GM11168 (cell line): ENCODE data around the gene SHB.
"Not testable (repeated sequence)": the region's sequence is repeated elsewhere in the genome, so short reads cannot be mapped to it uniquely, and the experiment has no call there.

Source experiments
- in situ Hi-C: fragments of 300-500 bp; cut with MboI; formaldehyde crosslinking; loops from one replicate; pipeline ENCODE4 v1.12.0; 2022; ENCODE audit warnings: low sequenced_read_pairs; ENCODE audit not compliant: unreplicated experiment

SHB gene

GRCh38 chr9:38047301-38048251 is 21.5 kb downstream of the SHB start:
- in situ Hi-C loops = no loop called here

GRCh38 chr9:38046661-38047300 is 22.2 kb downstream of the SHB start:
- in situ Hi-C loops = no loop called here

- in situ Hi-C loops = not testable (repeated sequence)
Observed at GRCh38 chr9:38045939-38046338, 23.1 kb downstream of the SHB start.

GRCh38 chr9:38044706-38045105 is 24.3 kb downstream of the SHB start:
- in situ Hi-C loops = no loop called here

GRCh38 chr9:38043931-38044623 is 24.9 kb downstream of the SHB start:
- in situ Hi-C loops = no loop called here

DNA sequence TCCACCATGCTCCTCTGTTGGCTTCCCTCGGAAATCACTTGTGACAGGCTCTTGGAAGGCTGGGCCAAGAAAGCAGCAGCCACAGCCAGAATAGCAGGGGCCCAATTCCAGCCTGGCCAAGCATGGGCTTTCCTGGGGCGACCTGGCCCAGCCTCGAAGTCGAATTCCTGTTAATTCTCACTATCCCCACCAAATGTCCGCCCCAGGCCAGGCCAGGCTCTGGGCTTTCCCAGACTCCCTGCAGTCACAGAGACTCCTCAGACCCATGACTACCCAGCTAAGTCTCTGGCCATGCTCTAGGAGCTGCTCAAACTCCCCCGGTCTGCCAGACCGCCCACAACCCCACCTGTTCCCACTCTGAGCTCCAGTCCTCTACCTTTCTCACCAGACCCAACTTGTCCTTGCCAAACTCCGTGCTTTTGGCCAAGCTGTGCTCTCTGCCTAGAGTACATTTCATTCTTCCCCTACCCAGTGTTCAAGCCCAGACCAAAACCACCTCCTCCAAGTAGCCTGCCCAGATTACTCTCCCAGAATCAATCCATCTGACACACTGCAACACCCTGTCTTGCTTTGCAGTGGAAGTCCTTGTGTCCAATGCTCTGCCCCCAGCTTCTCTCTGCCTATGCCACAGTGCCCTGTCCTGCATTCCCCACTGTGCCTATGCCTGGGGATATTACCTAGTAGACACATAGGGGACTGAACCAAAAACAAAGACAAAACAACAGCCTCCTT is 26.2 kb downstream of the SHB start:
- in situ Hi-C loops = no loop called here

GRCh38 chr9:38041564-38042243 is 27.3 kb downstream of the SHB start:
- in situ Hi-C loops = no loop called here

DNA sequence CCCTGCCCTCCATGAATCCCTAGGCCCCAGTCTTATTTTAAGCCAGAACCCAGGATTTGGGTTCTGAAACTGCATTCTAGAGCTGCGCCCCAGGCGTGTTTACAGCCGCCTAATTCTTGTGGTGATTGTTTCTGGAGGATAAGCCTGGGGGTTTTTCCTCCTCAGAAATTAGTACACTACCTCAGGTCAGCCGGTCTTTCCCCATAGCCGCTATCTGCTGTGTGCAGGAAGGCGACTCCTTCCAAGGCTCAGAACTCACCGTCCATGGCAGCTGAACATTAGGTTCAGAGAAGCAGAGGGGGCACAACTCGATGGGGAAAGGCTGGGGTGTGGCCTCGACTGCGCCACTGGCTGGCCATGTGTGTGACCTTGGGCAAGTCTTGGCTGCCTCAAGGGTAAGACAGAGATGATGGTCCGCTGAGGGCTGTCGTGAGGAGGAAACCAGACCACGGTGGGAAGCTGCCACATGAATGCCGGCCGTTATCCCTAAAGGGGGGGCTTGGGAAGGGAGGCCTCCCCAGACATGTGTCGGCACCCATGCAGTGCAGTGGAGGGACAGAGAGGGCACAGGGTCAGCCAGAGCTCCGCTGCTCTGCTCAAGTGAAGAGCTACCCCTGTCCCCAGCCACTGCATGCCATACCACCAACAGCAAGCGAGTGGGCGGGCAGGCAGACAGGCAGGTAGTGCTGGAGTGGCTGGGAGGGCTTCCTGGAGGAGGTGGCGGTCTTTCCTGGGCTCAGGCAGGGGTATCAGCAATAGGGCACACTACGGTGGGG is 28.9 kb downstream of the SHB start:
- in situ Hi-C loops = no loop called here

GRCh38 chr9:38039090-38039906 is 29.7 kb downstream of the SHB start:
- in situ Hi-C loops = no loop called here

GRCh38 chr9:38038307-38039089 is 30.5 kb downstream of the SHB start:
- in situ Hi-C loops = no loop called here

- in situ Hi-C loops = no loop called here
Observed at GRCh38 chr9:38037981-38038306, 31.1 kb downstream of the SHB start.

DNA sequence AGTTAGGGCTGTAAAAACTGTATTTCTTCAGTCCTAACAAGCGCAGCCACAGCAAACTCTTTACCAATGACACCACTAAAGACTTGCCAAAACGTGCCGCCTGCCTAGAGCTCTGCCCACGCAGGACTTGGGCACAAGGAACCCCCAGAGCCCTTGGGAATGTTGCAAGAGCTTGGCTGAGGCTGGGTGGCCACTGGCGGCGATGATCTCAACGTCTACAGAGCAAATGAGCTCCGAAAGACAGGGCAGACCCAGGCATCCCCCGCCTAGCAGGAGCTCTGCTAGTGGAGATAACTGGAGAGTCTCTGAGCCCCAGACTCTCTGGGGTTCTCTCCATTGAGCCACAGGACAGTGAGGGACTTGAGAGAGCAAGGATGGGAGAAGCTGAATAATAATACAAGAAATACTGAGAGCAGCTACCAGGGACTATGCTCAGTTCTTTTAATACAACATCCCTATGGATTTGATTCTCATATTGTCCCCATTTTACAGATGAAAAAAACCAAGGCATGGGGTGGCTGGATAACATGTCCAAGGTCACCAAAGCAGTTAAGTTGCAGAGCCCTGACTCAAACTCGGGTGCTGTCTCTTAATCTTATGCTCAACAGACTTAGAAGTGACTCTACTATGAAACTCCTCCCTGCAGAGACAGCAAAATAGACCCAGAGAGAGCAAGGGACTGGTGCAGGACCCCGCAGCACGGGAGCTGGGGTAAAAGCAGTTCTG is 32.5 kb downstream of the SHB start:
- in situ Hi-C loops = no loop called here

- in situ Hi-C loops = no loop called here
Observed at GRCh38 chr9:38035873-38036272, 33.2 kb downstream of the SHB start.

- in situ Hi-C loops = no loop called here
Observed at GRCh38 chr9:38033941-38034340, 35.1 kb downstream of the SHB start.

DNA sequence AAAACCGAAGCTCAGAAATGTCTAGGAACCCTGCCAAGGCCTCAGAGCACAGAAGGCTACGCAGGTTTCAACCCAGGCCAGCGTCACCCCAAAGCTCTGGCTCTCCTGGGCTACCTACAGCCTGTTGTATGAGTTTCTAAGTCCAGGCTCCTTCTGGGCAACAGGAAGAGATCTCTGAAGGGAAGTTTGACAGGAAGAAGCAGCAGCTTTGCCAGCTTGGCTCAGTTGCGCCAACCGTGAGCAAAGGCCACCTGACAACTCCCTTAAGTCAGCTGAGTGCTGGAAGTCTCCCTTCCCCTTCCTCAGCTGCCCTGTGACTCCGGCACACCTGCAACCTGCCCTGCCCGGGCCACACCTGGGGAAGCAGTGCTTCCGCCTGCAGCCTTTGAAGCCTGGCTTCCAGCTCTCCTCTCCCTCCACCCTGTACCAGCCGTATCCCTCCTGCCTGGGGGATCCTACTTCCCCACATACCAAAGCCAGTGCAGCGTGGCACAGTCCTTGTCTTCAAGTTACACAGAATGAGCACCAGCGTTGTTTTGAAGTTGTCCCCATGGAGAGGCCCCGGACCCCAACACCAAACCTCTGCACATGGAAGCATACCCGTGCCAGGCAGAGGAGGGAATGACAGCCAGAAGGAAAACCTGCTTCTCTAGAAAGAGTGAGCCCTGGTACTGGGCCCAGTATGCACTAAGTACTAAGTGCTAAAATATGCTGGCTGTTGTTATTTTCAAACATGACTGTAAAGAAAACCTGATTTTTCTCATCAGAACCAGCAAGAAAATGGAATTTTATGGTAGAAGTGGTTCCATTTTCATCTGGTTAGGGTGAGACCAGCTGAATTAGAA is 36.5 kb downstream of the SHB start:
- in situ Hi-C loops = no loop called here

GRCh38 chr9:38031594-38031993 is 37.4 kb downstream of the SHB start:
- in situ Hi-C loops = no loop called here
